Vagina (tissue), 2 donors: Measurements from ENCODE around the gene SPAG6.

Experiments used
- CTCF ChIP-seq, 3 experiments: fragments of 450-650 bp in 2 of 3; fragments of 200-600 bp in 1 of 3; sonication (generic) in 1 of 3; IDR thresholded peaks; one replicate each; pipeline ENCODE4 v1.5.1; 2017 to 2019; ENCODE audit warnings: antibody characterized with exemption in 3 of 3, mild to moderate bottlenecking in 2 of 3, moderate library complexity in 2 of 3
- POLR2A ChIP-seq, 2 donors: fragments of 450-650 bp; IDR thresholded peaks; one replicate each; pipeline ENCODE4 v1.6.1; 2017; ENCODE audit warnings: antibody characterized with exemption in 2 of 2, mild to moderate bottlenecking in 2 of 2, moderate library complexity in 2 of 2

DNA sequence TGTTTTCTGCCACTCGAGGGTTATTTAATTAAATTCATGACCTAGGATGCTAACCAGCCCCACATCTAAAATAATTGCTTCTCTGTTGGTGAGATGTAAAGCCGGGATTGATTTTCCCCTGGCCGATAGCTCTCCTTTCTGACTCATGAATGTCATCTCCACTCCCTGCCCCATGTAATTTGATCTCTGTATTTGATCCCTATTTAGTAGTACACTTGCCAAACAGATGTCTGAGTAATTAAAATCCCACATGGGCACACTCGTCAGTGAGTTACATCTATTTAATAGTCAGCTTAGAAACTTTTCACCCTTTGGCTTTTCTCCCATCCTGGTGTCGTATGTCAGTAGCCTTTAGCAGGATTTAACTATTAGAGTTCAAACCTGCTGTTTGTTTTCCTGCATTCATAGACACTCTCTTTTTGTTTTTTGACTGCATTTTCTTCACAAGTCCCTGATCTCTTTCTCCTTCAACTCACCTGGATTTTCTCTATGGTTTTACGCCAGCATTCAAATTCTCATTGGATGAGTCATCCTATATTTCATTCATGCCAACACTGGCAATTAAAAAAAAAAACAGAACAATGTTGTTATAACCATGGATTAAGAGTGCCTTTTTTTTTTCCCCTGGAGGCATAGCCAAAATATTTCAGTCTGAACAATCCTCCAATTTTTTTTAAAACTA is 82.7 kb downstream of the SPAG6 start:
- TF ChIP-seq CTCF (IDR thresholded peaks at IDR 0.05): no peak
- no peak for TF ChIP-seq POLR2A (IDR thresholded peaks at IDR 0.05)
